ENCODE results near the gene GPN3.
"Not testable (repeated sequence)": the region's sequence is repeated elsewhere in the genome, so short reads cannot be mapped to it uniquely, and the experiment has no call there.

Gene GPN3

DNA sequence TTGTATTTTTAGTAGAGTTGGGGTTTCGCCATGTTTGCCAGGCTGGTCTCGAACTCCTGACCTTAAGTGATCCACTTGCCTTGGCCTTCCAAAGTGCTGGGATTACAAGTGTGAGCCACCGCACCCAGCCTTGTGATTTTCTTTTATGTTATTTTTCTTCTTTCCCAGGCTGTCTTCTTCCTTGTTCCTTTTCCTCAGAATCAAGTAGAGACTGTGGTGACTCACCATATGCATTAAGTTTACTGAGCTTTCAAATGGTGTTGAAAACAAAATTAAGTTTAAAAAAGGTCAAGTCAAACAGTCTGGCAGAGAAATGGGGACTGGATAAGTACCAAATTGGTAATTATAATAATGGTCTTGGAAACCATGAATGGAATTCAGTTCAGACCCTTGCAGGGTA is 23.6 kb downstream of the GPN3 start:
- no peak for DNase-seq (ENCODE audit: low read depth in 2 of 2)

DNA sequence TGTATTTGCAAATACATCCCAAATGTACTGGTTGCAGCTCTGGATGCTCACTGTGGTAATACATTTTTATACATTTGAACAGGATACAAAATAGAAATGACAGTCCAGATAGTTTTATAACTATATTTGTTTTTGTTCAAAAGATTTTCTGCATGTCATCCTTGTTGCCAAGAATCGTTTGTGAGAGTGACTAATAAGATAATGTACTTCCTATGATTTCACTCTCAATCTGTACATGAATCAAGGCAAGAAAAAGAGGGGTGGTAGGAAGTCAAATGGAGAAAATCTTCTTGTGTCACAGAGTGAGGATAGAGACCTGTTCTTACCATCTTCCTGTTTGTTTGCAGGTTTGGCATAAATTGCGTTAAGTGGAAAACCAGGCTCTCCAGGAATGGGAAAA is 31.8 kb downstream of the GPN3 start:
- DNase-seq (ENCODE audit: low read depth in 2 of 2) = no peak

DNA sequence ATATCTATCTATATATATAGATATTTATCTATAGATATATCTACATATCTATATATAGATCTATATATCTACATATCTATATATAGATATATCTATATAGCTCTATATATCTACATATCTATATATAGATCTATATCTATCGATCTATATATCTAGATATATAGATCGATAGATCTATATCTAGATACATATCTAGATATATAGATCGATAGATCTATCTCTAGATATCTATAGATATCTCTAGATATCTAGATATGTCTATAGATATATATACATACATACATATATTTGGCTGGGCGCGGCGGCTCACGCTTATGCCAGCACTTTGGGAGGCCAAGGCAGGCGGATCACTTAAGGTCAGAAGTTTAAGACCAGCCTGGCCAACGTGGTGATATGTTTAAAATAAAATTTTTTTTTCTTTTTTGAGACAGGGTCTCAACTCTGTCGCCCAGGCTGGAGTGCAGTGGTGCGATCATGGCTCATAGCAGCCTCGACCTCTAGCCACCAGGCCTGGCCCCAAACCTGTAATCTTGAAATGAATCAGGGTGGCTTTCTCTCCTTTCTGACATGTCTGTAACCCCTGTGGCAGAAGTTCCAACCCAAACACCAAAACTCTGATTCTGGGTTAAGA is 36.0 kb downstream of the GPN3 start:
- DNase-seq (ENCODE audit: low read depth in 2 of 2) = no peak

DNA sequence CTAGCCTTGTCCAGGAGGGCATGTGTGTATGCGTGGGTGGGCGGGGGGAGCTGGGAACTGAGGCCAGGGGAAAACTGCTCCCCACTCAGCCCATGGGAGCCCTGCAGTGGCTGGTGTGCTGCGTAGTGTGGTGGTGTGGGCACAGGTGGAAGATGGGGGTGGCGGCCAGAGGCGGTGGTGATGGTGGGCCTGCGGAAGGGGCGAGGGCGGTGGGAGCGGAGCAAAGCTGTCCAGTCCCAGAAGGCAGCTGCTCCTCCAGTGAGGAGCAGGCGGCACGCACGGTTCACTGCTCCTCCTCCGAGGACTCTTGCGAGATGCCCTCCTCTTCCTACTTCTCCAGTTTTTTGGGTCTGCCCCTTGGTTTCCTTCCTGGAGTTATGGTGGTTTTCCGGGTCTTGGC is 38.4 kb downstream of the GPN3 start:
- not testable (repeated sequence) for DNase-seq (ENCODE audit: low read depth in 2 of 2)

DNA sequence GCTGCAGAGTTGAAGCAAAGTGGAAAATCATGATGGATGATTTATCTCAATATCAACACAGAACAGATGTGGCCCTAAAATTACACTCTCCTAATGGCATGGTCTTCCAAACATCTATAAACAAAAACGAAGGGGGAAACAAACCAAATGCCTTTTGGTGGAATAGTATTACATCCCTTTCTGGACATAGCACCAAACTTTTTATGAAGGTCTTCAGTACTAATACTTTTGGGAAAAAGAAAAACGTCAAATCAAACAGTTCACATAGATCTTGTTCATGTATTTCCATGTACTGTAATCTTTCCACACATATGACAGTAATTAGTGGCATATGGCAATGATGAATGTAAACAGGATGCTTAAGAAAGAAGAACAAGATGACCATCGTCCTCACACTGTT is 41.7 kb downstream of the GPN3 start:
- no peak for DNase-seq (ENCODE audit: low read depth in 2 of 2)

DNA sequence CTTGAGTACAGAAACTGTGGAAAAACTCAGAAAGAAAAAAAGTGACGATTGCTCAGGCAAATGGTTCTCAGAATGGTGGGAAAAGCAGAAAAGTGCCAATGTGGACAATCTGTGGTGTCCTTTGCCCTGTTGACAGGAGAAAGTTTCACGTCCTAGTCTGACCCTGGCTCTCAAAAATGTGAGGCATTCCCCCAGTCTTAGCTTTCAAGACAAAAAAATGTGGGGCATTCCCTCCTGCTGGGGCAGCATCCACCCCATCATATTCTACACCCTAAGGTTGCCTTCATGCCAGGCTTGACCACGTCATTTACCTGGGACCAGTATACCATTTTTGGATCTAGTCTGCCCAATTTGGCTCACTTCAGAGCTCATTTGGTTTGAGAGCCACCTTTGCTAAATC is 43.8 kb downstream of the GPN3 start:
- DNase-seq (ENCODE audit: low read depth in 2 of 2) = no peak

DNA sequence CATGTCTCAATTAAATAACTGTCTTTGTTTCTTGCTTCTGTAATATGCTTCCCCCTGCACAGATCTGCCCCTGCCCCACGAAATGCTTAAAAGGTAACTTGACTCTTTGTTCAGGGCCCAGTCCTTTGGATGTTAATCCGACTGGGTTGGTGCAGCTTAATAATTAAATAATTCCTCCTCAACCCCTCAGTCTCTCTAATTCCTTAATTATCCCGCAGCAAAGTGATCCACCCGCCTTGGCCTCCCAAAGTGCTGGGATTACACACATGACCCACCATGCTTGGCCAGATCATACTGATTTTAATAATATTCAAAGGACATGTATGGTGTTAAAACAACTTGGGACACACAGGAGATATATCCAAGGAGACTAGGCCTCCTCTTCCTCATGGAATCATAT is 46.4 kb downstream of the GPN3 start:
- DNase-seq (ENCODE audit: low read depth in 2 of 2) = no peak

DNA sequence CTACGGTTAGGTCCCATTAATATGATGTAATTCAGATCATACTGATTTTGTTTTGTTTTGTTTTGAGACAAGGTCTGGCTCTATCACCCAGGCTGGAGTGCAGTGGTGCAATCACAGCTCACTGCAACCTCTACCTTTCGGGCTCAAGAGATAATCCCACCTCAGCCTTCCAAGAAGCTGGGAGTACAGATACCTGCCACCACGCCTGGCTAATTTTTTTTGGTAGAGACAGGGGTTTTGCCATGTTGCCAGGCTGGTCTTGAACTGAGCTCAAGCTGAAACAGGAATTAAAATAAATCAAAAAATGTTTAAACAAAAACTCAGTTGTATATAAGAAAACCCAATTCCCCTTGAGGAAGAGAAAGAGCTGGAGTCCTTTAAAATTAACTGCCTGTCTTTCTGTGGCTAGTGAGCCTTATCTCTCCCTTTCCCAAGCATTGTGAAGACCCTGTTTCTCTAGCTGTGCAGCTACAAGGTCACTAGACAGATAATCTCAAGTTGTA is 46.8 kb downstream of the GPN3 start:
- DNase-seq (ENCODE audit: low read depth in 2 of 2) = no peak

DNA sequence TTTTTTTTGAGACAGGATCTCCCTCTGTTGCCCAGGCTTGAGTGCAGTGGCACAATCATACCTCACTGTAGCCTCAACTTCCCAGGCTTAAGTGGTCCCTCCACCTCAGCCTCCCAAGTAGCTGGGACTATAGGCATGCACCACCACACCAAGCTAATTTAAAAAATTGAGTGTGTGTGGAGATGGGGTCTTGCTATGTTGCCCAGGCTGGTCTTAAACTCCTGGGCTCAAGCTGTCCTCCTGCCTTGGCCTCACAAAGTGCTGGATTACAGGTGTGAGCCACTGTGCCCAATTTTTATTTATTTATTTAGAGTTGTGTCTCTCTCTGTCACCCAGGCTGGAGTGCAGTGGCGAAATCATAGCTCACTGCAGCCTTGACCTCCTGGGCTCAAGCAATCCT is 47.4 kb downstream of the GPN3 start:
- DNase-seq (ENCODE audit: low read depth in 2 of 2) = not testable (repeated sequence)

DNA sequence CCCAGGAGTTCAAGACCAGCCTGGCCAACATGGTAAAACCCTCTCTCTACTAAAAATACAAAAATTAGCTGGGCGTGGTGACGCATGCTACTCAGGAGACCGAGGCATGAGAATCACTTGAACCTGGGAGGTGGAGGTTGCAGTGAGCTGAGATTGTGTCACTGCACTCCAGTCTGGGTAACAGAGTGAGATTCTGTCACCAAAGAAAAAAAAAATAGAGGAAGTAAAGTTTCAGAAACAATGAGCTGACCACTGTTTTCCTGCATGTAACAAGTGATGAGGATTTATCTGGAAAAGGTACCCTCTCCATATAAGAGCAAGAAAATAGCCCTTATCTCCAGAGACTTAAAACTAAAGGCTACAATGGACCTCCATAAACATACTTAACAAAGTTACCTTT is 50.9 kb downstream of the GPN3 start:
- DNase-seq (ENCODE audit: low read depth in 2 of 2) = not testable (repeated sequence)

DNA sequence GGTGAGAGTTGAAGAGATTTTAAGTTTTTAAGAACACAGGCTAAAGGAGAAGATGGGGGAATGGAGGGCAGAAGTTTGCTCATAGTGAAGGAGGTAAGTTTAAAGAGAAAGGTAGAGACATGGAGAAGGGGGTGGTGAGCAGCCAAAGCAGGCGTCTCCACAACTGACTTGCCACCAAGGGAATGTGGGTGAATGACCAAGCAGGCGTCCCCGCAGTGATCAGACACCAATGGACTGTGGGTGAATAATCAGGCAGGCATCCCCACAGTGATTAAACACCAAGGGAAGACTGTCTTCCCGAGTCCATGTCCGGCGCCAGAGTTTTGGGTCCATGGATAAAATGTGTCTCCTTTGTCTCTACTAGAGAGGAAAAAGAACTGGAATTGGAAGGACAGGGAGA is 58.0 kb downstream of the GPN3 start:
- DNase-seq (ENCODE audit: low read depth in 2 of 2) = not testable (repeated sequence)

DNA sequence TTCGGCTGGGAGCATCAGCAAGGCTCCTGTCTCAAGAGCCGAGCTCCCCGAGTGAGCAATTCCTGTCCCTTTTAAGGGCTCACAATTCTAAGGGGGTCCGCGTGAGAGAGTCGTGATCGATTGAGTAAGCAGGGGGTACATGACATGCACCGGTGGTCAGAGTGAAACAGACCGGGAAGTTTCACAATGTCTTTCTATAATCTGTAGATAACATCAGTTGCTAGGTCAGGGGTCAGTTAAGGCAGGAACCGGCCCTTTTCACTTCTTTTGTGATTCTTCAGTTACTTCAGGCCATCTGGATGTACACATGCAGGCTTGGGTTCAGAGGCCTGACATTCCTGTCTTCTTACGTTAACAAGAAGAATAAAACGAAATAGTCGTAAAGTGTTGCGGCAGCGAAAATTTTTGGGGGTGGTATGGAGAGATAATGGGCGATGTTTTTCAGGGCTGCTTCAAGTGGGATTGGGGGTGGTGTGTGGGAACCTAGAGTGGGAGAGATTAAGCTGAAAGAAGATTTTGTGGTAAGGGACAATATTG is 62.9 kb downstream of the GPN3 start:
- not testable (repeated sequence) for DNase-seq (ENCODE audit: low read depth in 2 of 2)

DNA sequence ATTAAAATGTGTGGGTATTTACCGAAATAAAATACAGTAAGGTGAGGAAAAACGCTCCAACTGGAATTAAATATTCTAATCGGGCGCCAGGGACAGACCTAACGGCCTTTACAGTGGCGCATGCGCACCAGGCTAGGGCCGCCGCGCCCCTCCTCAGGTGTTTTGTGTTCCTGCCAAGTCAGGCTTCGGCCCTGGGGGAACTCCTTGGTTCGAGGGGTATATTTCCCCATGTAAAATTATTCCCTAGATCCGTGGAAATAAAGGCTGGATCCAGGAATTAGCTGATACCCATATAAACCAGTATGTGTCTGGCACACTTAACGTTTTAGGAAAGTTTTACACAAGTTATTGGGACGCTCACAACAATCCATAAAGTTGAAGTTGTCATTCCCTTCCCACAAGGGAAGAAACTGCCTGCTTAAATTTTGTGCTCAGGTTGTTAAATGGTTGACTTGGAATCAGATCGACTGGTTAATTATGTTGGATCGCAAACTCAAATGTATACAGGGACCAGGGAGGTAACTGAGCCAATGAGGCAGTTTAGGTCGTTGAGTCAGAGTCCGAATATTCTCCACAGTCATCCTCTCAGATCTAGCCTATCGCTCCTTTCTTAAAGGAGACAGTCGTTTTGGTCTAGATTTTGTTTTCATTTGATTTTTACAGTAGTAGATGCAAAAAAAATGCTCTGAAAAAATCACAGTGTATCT is 63.9 kb downstream of the GPN3 start:
- DNase-seq (ENCODE audit: low read depth in 2 of 2) = peak; percentile 58 to 62

DNA sequence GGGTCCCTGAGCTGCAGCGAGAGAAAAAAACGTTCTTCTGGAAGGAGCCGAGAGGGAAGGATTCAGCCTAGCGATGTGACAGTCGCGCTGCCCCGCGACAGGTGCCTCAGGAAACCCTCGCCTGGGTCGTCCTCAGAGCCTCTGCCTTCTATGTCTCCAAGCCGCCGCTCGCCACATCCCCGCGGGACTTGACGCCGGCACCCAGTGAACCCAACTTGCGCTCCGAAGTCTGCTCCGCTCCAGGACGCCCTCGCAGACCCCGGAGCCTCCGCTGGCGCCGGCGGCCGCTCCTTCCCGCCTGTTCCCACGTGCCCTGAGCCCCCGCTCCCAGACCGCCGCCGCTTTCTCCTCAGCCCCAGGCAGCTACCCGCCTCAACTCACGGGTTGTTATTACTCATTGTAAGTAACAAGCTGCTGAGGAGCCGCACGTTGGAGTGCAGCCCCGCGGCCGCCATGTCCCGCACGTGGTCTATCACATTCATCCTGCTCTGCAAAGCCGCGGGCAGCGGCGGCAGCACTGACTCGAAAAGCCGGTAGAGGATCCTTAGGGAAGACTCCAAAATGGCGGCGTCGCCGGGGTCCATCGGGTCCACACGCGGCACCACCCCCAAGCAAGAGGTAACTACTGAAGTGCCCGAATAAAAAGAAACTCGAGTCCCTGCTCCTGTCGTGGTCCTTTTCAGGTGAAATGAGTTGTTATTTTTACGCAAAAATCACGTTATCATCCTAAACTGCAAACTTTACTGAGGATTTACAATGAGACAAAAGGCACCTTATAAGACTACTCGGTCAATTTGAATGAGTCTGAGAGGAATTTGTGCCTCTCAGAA is 64.7 kb downstream of the GPN3 start, which contains the start of gene ANAPC7:
Gene ANAPC7, minus strand, starts transcription at position 563 of the 830 bp plus-strand sequence. Its CDS starts 81 bp downstream, at position 482.
- DNase-seq (ENCODE audit: low read depth in 2 of 2) = peak; percentile 64 to 75
